ENCODE data around the gene CT47C1. TPM values are rescaled to one million over a fixed set of nuclear protein-coding genes. Genes with fewer than 3 reads are reported as not detected.

The CT47C1 gene
- total RNA-seq, 1 donor: not detected

DNA sequence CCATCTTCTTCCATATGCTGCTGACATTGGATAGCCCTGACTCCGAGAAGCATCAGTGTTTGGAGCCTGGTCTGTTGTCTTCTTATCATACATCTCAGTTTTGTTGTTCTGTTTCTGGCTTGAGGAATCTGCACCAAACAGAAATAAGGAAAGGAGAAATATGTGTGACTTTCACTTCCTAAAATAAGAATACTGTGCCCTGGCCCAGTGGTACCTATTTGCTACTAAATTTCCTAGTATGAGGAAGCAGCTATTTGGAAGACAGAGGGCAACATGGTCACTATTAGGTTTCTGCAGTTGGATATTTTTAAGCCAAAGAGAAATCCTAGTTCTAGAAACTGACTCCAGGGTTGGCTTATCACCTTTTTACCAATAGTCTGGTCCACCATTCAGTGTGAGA lies 16.8 kb downstream of the CT47C1 start:
- TF ChIP-seq, protein P1, sequence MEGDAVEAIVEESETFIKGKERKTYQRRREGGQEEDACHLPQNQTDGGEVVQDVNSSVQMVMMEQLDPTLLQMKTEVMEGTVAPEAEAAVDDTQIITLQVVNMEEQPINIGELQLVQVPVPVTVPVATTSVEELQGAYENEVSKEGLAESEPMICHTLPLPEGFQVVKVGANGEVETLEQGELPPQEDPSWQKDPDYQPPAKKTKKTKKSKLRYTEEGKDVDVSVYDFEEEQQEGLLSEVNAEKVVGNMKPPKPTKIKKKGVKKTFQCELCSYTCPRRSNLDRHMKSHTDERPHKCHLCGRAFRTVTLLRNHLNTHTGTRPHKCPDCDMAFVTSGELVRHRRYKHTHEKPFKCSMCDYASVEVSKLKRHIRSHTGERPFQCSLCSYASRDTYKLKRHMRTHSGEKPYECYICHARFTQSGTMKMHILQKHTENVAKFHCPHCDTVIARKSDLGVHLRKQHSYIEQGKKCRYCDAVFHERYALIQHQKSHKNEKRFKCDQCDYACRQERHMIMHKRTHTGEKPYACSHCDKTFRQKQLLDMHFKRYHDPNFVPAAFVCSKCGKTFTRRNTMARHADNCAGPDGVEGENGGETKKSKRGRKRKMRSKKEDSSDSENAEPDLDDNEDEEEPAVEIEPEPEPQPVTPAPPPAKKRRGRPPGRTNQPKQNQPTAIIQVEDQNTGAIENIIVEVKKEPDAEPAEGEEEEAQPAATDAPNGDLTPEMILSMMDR (IDR thresholded peaks at IDR 0.05; ENCODE audit: extremely low read depth, low read depth, low read length): no peak
- Histone ChIP-seq H3K79me2 (ENCODE audit: insufficient read depth, low read length) (no peaks in the 10 kb centered on the region), H3K4me2 (ENCODE audit: insufficient read depth, low read length) (no peak overlapping the region), H2AFZ (ENCODE audit: low read length) (no peak overlapping the region), H3K9me3 (ENCODE audit: low read depth, low read length) (no peaks in the 10 kb centered on the region), H3K4me3 (ENCODE audit: insufficient read depth, low read length) (no peak overlapping the region), H3K36me3 (ENCODE audit: insufficient read depth, low read length) (no peaks in the 10 kb centered on the region), H4K20me1 (ENCODE audit: insufficient read depth, low read length) (no peaks in the 10 kb centered on the region), H3K27ac (ENCODE audit: low read depth, low read length) (no peak overlapping the region), H3K4me1 (ENCODE audit: insufficient read depth, low read length) (peaks cover 4% of the 10 kb centered on the region), H3K27me3 (ENCODE audit: insufficient read depth, low read length) (peaks cover 13% of the 10 kb centered on the region)
- DNase-seq (ENCODE audit: insufficient read length, low spot score, missing footprints): no peak

DNA sequence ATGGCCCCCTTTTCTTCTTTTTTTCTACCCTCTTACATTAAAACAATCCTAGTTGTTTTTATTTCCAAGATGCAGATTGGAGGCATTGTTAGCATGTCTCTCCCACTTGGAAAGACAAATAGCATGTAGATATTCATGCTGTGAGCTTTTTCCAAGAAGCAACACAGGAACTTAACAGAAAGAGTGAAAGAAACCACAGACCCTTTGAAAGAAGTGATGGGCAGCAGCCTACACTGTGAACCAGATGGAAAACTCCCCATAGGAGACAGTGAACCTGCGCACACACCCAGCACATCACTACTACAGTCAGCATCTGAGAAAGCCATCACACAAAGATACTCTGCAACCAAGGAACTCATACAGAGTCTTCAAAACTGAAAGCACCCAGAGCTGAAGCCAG lies 17.8 kb downstream of the CT47C1 start:
- H3K27ac ChIP-seq (ENCODE audit: low read depth, low read length): no peak overlapping the region
- DNase-seq (ENCODE audit: insufficient read length, low spot score, missing footprints): no peak
- H3K9me3 ChIP-seq (ENCODE audit: low read depth, low read length): no peaks in the 10 kb centered on the region
- no peak overlapping the region for H2AFZ ChIP-seq (ENCODE audit: low read length)
- H4K20me1 ChIP-seq (ENCODE audit: insufficient read depth, low read length): no peaks in the 10 kb centered on the region
- H3K4me1 ChIP-seq (ENCODE audit: insufficient read depth, low read length): peaks cover 4% of the 10 kb centered on the region
- no peaks in the 10 kb centered on the region for H3K79me2 ChIP-seq (ENCODE audit: insufficient read depth, low read length)
- no peaks in the 10 kb centered on the region for H3K36me3 ChIP-seq (ENCODE audit: insufficient read depth, low read length)
- H3K4me3 ChIP-seq (ENCODE audit: insufficient read depth, low read length): no peak overlapping the region
- TF ChIP-seq, protein P1 (IDR thresholded peaks at IDR 0.05; ENCODE audit: extremely low read depth, low read depth, low read length): no peak
- no peak overlapping the region for H3K4me2 ChIP-seq (ENCODE audit: insufficient read depth, low read length)
- peaks cover 18% of the 10 kb centered on the region for H3K27me3 ChIP-seq (ENCODE audit: insufficient read depth, low read length)

DNA sequence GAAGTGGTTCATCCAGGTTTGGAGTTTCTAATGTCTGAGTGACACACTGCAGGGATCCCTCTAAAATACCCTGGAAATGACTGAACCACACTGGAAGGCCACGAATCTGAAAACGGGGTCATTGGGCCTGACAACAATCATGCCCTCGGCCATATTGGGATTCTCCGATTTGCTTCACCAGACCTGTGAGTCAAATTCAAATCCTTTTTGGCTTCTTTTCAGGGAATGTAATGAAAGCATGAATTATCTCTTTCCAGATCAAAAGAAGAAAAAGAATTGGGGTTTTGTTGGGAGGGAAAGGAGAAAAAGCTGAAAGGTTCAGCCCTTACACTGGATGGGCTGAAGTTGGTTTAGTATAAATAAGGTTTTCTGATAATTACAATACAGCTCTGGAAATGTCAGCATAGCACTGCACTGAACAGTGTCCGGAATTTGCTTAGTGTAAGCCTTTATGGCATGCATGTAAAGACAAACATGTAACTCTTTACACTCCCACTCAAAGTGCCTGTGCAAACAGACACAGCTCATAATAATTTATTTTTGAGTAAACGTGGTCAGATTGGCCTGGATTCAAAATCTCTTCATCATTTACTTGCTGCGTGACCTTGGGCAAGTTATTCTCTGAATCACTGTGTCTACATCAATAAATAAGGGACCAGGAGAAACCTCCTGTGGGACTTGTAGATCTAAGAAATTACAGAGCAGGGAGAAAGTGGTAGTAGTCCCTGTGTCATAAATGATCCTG lies 21.4 kb downstream of the CT47C1 start:
- DNase-seq (ENCODE audit: insufficient read length, low spot score, missing footprints): peak; percentile 34
- H3K4me2 ChIP-seq (ENCODE audit: insufficient read depth, low read length): no peak overlapping the region
- H3K79me2 ChIP-seq (ENCODE audit: insufficient read depth, low read length): no peaks in the 10 kb centered on the region
- TF ChIP-seq, protein P1 (IDR thresholded peaks at IDR 0.05; ENCODE audit: extremely low read depth, low read depth, low read length): no peak
- H3K27ac ChIP-seq (ENCODE audit: low read depth, low read length): no peak overlapping the region
- H2AFZ ChIP-seq (ENCODE audit: low read length): no peak overlapping the region
- peaks cover 11% of the 10 kb centered on the region for H3K27me3 ChIP-seq (ENCODE audit: insufficient read depth, low read length)
- no peaks in the 10 kb centered on the region for H3K9me3 ChIP-seq (ENCODE audit: low read depth, low read length)
- H3K4me1 ChIP-seq (ENCODE audit: insufficient read depth, low read length): peaks cover 4% of the 10 kb centered on the region
- H3K36me3 ChIP-seq (ENCODE audit: insufficient read depth, low read length): no peaks in the 10 kb centered on the region
- no peaks in the 10 kb centered on the region for H4K20me1 ChIP-seq (ENCODE audit: insufficient read depth, low read length)
- no peak overlapping the region for H3K4me3 ChIP-seq (ENCODE audit: insufficient read depth, low read length)

DNA sequence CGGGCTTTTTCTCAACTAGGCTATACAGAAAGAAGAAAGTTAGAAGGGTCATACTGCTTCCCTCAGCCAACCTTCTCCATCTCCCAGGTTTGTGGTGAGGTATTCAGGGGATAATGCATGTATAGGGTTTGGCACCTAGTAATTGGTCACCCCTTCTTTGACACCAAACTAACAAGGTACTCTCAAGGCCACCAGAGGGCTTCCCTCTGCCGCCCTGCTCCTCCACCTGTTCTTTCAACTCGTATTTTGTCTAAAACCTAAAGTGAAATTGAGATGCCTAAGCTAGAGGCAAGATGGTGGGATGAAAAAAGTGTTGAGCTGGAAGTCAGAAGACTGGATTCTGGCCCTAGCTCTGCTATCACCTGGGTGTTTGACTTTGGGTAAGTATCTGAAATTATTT lies 22.0 kb downstream of the CT47C1 start:
- no peaks in the 10 kb centered on the region for H3K9me3 ChIP-seq (ENCODE audit: low read depth, low read length)

More for the DNA sequence above, 22.0 kb downstream of the CT47C1 start:
- Histone ChIP-seq H3K4me2 (ENCODE audit: insufficient read depth, low read length) (no peak overlapping the region), H3K36me3 (ENCODE audit: insufficient read depth, low read length) (no peaks in the 10 kb centered on the region), H3K79me2 (ENCODE audit: insufficient read depth, low read length) (no peaks in the 10 kb centered on the region), H3K4me3 (ENCODE audit: insufficient read depth, low read length) (no peak overlapping the region), H2AFZ (ENCODE audit: low read length) (no peak overlapping the region), H3K4me1 (ENCODE audit: insufficient read depth, low read length) (peaks cover 4% of the 10 kb centered on the region), H3K27ac (ENCODE audit: low read depth, low read length) (no peak overlapping the region), H4K20me1 (ENCODE audit: insufficient read depth, low read length) (no peaks in the 10 kb centered on the region), H3K27me3 (ENCODE audit: insufficient read depth, low read length) (peaks cover 16% of the 10 kb centered on the region)
- TF ChIP-seq, protein P1 (IDR thresholded peaks at IDR 0.05; ENCODE audit: extremely low read depth, low read depth, low read length): no peak
- no peak for DNase-seq (ENCODE audit: insufficient read length, low spot score, missing footprints)
